ENCODE results near the gene CCDC85A. TPM values are rescaled to one million over a fixed set of nuclear protein-coding genes. Genes with fewer than 3 reads are reported as not detected.

Gene CCDC85A
- total and polyA plus RNA-seq, 2 of the 8 experiments (the other 6 are each of a cell fraction or from before 2014, with no cell fraction given), result 0.20 TPM; not detected in 1

GRCh38 chr2:56234241-56234640 lies 50.5 kb downstream of the CCDC85A start:
- no peak overlapping the region for H3K4me2 ChIP-seq (ENCODE audit: insufficient read depth in 1 of 2, low read depth in 2 of 2, low read length in 2 of 2)
- H4K8ac ChIP-seq (ENCODE audit: extremely low read depth, insufficient read depth, low read length), result no peak overlapping the region
- no peak overlapping the region for H2AFZ ChIP-seq (ENCODE audit: low read length)
- no peak overlapping the region for H2BK15ac ChIP-seq (ENCODE audit: low read length)
- no peak for DNase-seq (ENCODE audit: low read depth in 1 of 2, low spot score in 2 of 2)
- H3K23me2 ChIP-seq (ENCODE audit: low read depth, low read length), result no peaks in the 10 kb centered on the region
- H2BK5ac ChIP-seq (ENCODE audit: low read depth, low read length), result no peak overlapping the region
- H3K27ac ChIP-seq (ENCODE audit: low read depth, low read length), result no peak overlapping the region
- H3K18ac ChIP-seq (ENCODE audit: extremely low read depth, low read length), result no peak overlapping the region
- WGBS, 2 experiments (ENCODE audit: extremely low coverage in 1 of 2, insufficient coverage in 1 of 2, insufficient read length in 1 of 2, insufficient replicate concordance in 2 of 2, low coverage in 1 of 2, low lambda C conversion rate in 2 of 2, missing lambda C conversion rate in 1 of 2), result 80 to 100% methylated on average over 1 to 2 of the region's 2 CpGs
- H3K56ac ChIP-seq (replicated peaks; ENCODE audit: insufficient read length, low read depth, low read length), result no peak overlapping the region
- H3K23ac ChIP-seq (ENCODE audit: insufficient read length), result no peak overlapping the region
- no peak for FAIRE-seq
- H3K4me3 ChIP-seq (ENCODE audit: extremely low read depth in 1 of 4, insufficient read depth in 2 of 4, low read depth in 3 of 4, low read length in 4 of 4), result no peak overlapping the region
- no peak overlapping the region for H2BK12ac ChIP-seq (ENCODE audit: low read depth, low read length)
- H4K91ac ChIP-seq (replicated peaks; ENCODE audit: insufficient read length, low read length), result no peak overlapping the region
- H3K36me3 ChIP-seq (ENCODE audit: control insufficient read depth in 2 of 4, insufficient read depth in 4 of 4, low read length in 3 of 4), result no peaks in the 10 kb centered on the region
- no peak overlapping the region for H3K9ac ChIP-seq (replicated peaks in 1 of 4; ENCODE audit: extremely low read depth in 1 of 4, low read depth in 3 of 4, low read length in 3 of 4)
- ChIA-PET CTCF (ENCODE audit: partially characterized antibody) (interaction anchor here (0.7 to 0.9 kb wide), 2 partner anchors 222 to 532 kb away, joined by 3 read pairs; no protein-coding TSS in a partner anchor), POLR2A (ENCODE audit: partially characterized antibody) (no interaction called here)
- H4K5ac ChIP-seq (ENCODE audit: insufficient read length, low read depth, low read length), result no peak overlapping the region
- H3K79me1 ChIP-seq (ENCODE audit: low read depth, low read length), result no peaks in the 10 kb centered on the region
- no peaks in the 10 kb centered on the region; a peak in 1 of 7 replicates for H3K4me1 ChIP-seq (replicated peaks in 1 of 4; ENCODE audit: control insufficient read depth in 3 of 4, insufficient read depth in 4 of 4, low read length in 3 of 4)
- H4K20me1 ChIP-seq (replicated peaks in 1 of 2; ENCODE audit: control insufficient read depth in 1 of 2, insufficient read depth in 2 of 2, low read length in 2 of 2), result no peaks in the 10 kb centered on the region
- no peaks in the 10 kb centered on the region for H3K79me2 ChIP-seq (ENCODE audit: control insufficient read depth in 1 of 2, insufficient read depth in 2 of 2, low read length in 2 of 2)
- no peaks in the 10 kb centered on the region for H3K27me3 ChIP-seq (replicated peaks in 1 of 4; ENCODE audit: control insufficient read depth in 3 of 4, extremely low read depth in 1 of 4, insufficient read depth in 3 of 4, low read length in 3 of 4)
- no peak overlapping the region for H2AK5ac ChIP-seq (ENCODE audit: low read depth, low read length)
- no peak overlapping the region for H2BK120ac ChIP-seq (replicated peaks; ENCODE audit: low read depth, low read length)
- no peak overlapping the region for H3K4ac ChIP-seq (replicated peaks; ENCODE audit: insufficient read length, low read depth, low read length)
- no peaks in the 10 kb centered on the region for H3K9me3 ChIP-seq (ENCODE audit: insufficient read depth in 2 of 2, low read depth in 1 of 2, low read length in 1 of 2)
- no peak overlapping the region for H3K14ac ChIP-seq (ENCODE audit: insufficient read length)
- H2BK20ac ChIP-seq (ENCODE audit: low read length), result no peak overlapping the region
- no peak for TF ChIP-seq CTCF (IDR thresholded peaks at IDR 0.05; ENCODE audit: control extremely low read depth in 1 of 3, insufficient read depth in 1 of 3, low read depth in 1 of 3, low read length in 3 of 3)
- no peak for TF ChIP-seq USF2 (IDR thresholded peaks at IDR 0.05; ENCODE audit: low read length)
- no peak for TF ChIP-seq EP300 (IDR thresholded peaks at IDR 0.05; ENCODE audit: borderline replicate concordance in 1 of 2, low read depth in 2 of 2, low read length in 2 of 2)
- no peak for TF ChIP-seq EGR1 (IDR thresholded peaks at IDR 0.05; ENCODE audit: borderline replicate concordance, low read depth, low read length)
- no peak for TF ChIP-seq SRF (IDR thresholded peaks at IDR 0.05; ENCODE audit: low read depth, low read length)
- no peak for TF ChIP-seq KDM4A (IDR thresholded peaks at IDR 0.05; ENCODE audit: low read depth, low read length, severe bottlenecking)
- no peak for TF ChIP-seq GTF2F1 (IDR thresholded peaks at IDR 0.05; ENCODE audit: borderline replicate concordance, low read depth, low read length)
- TF ChIP-seq TCF12 (IDR thresholded peaks at IDR 0.05; ENCODE audit: low read depth, low read length), result no peak
- TF ChIP-seq CBX5 (IDR thresholded peaks at IDR 0.05; ENCODE audit: low read depth, low read length), result no peak
- TF ChIP-seq CREB1 (IDR thresholded peaks at IDR 0.05), result no peak
- TF ChIP-seq YY1 (IDR thresholded peaks at IDR 0.05; ENCODE audit: low read depth, low read length), result no peak

All from H1 (cell line).